B cell (primary cell): ENCODE results near the gene LDLRAD3. TPM values are rescaled to one million over a fixed set of nuclear protein-coding genes. Genes with fewer than 3 reads are reported as not detected.

Experiments used
- ATAC-seq: fragments of 200-7000 bp; cut with Tn5 transposase; one replicate; pipeline ENCODE4 v1.10.0; 2021; ENCODE audit warnings: low read depth, mild to moderate bottlenecking, moderate number of reproducible peaks, moderate library complexity
- CTCF ChIA-PET: fragments of 350-600 bp; sonication (Branson Sonifier 250); formaldehyde crosslinking; loops from one replicate; lab custom pipeline; 2021; ENCODE audit warnings: antibody characterized with exemption, inconsistent platforms; lab: Charles Lee
- POLR2A ChIA-PET: fragments of 350-600 bp; sonication (Branson Sonifier 250); formaldehyde crosslinking; loops from one replicate; lab custom pipeline; 2021; ENCODE audit warnings: antibody characterized with exemption; lab: Charles Lee
- DNase-seq: peaks from one replicate; pipeline ENCODE4 v3.0.0; 2013
- H2AFZ ChIP-seq: 2 replicates; pipeline ENCODE4 v1.6.1; 2012; ENCODE audit warnings: mild to moderate bottlenecking, low read depth, low read length; ENCODE audit not compliant: insufficient read depth, poor library complexity, severe bottlenecking
- H3K27ac ChIP-seq, 2 donors: 1 replicate in 1 of 2; 2 replicates in 1 of 2; pipeline ENCODE4 v1.5.1; 2012 to 2013; ENCODE audit warnings: low read length in 2 of 2, mild to moderate bottlenecking in 2 of 2, moderate library complexity in 1 of 2
- H3K27me3 ChIP-seq, 4 experiments: fragments of 200-600 bp in 1 of 4; sonication (generic) in 1 of 4; replicated peaks in 1 of 4; 1 replicate in 2 of 4; 2 replicates in 2 of 4; pipeline versions ENCODE4 v1.6.1 to v1.7.0; 2013 to 2016; ENCODE audit warnings: low read length in 3 of 4, mild to moderate bottlenecking in 2 of 4, mixed read lengths in 1 of 4, moderate library complexity in 1 of 4; ENCODE audit not compliant: insufficient read depth in 4 of 4, control insufficient read depth in 3 of 4; ENCODE audit errors: control extremely low read depth in 1 of 4
- H3K36me3 ChIP-seq, 2 experiments: replicated peaks in 1 of 2; 1 replicate in 1 of 2; 2 replicates in 1 of 2; pipeline versions ENCODE4 v1.6.1 to v1.7.1; 2013; ENCODE audit warnings: low read length in 1 of 2; ENCODE audit not compliant: insufficient read depth in 2 of 2, control insufficient read depth in 1 of 2; ENCODE audit errors: control extremely low read depth in 1 of 2, extremely low read depth in 1 of 2
- H3K4me1 ChIP-seq, 2 donors: fragments of 200-600 bp in 1 of 2; sonication (generic) in 1 of 2; 1 replicate in 1 of 2; 2 replicates in 1 of 2; pipeline versions ENCODE4 v1.5.1 to v1.6.1; 2013 to 2017; ENCODE audit warnings: low read length in 2 of 2; ENCODE audit not compliant: control insufficient read depth in 2 of 2, insufficient read depth in 2 of 2
- H3K4me2 ChIP-seq: replicated peaks from 2 replicates; pipeline ENCODE3; 2012; ENCODE audit warnings: mild to moderate bottlenecking, low read depth, low read length; ENCODE audit not compliant: poor library complexity, severe bottlenecking
- H3K4me3 ChIP-seq, 5 experiments: fragments of 200-600 bp in 1 of 5; sonication (generic) in 1 of 5; 1 replicate in 3 of 5; 2 replicates in 2 of 5; pipeline versions ENCODE4 v1.5.1 to v1.7.0; 2011 to 2016; ENCODE audit warnings: low read length in 4 of 5, mild to moderate bottlenecking in 4 of 5, low read depth in 2 of 5, control low read depth in 1 of 5, moderate library complexity in 1 of 5; ENCODE audit not compliant: insufficient read depth in 1 of 5; ENCODE audit errors: control extremely low read depth in 1 of 5, extremely low read depth in 1 of 5
- H3K79me2 ChIP-seq: fragments of 200-600 bp; sonication (generic); one replicate; pipeline ENCODE4 v1.6.0; 2016; ENCODE audit warnings: low read length; ENCODE audit not compliant: control insufficient read depth, insufficient read depth
- H3K9ac ChIP-seq: fragments of 200-600 bp; sonication (generic); 2 replicates; pipeline ENCODE4 v1.6.1; 2017; ENCODE audit warnings: mild to moderate bottlenecking, low read length, moderate library complexity
- H3K9me3 ChIP-seq, 3 donors: one replicate each; pipeline versions ENCODE4 v1.6.1 to v1.7.1; 2013; ENCODE audit warnings: low read length in 2 of 3; ENCODE audit not compliant: control insufficient read depth in 2 of 3, insufficient read depth in 1 of 3; ENCODE audit errors: control extremely low read depth in 1 of 3
- H4K20me1 ChIP-seq: 2 replicates; pipeline ENCODE4 v1.6.0; 2012; ENCODE audit warnings: mild to moderate bottlenecking, low read length; ENCODE audit not compliant: insufficient read depth, control insufficient read depth, poor library complexity, severe bottlenecking
- H3K27ac Mint-ChIP-seq: one replicate; pipeline ENCODE4 v1.8.0; 2021; ENCODE audit warnings: mixed read lengths
- H3K27me3 Mint-ChIP-seq: one replicate; pipeline ENCODE4 v1.8.0; 2021; ENCODE audit warnings: mixed read lengths
- H3K4me1 Mint-ChIP-seq: one replicate; pipeline ENCODE4 v1.8.0; 2021; ENCODE audit warnings: mixed read lengths
- H3K4me3 Mint-ChIP-seq: one replicate; pipeline ENCODE4 v1.8.0; 2021; ENCODE audit warnings: mixed read lengths
- H3K9me3 Mint-ChIP-seq: one replicate; pipeline ENCODE4 v1.8.0; 2022; ENCODE audit warnings: mixed read lengths; ENCODE audit not compliant: insufficient read depth
- CTCF ChIP-seq: fragments of 200-600 bp; IDR thresholded peaks from one replicate; pipeline ENCODE4 v1.8.0; 2022; ENCODE audit warnings: antibody characterized with exemption, mild to moderate bottlenecking
- EZH2 ChIP-seq: IDR thresholded peaks from 2 replicates; pipeline ENCODE4 v1.6.1; 2012; ENCODE audit warnings: borderline replicate concordance, low read depth, mild to moderate bottlenecking, moderate library complexity, low read length; ENCODE audit not compliant: insufficient read depth, poor library complexity, severe bottlenecking
- WGBS: methylation state at CpG from one replicate; pipeline ENCODE4 v1.1.5; 2013; ENCODE audit warnings: missing lambda C conversion rate; ENCODE audit not compliant: insufficient coverage; 5-methylcytosine and 5-hydroxymethylcytosine counted together
- intact Hi-C: fragments of 100-400 bp; cut with micrococcal nuclease; formaldehyde crosslinking; loops from one replicate; pipeline ENCODE4 v1.10.0; 2022
- polyA plus RNA-seq: library from polyadenylated mRNA; depleted of rRNA; stranded (reverse); fragments of >200 nt; gene quantifications from 2 replicates; pipeline ENCODE4 v1.2.3, GENCODE V29; 2012
- total RNA-seq, 2 donors: library from RNA; stranded (reverse); fragments of 120-200 nt in 1 of 2; gene quantifications; 1 replicate in 1 of 2; 2 replicates in 1 of 2; pipeline versions ENCODE4 v1.2.3 to v1.2.4, GENCODE V29; 2013 to 2022

The LDLRAD3 gene
- total and polyA plus RNA-seq, 2 donors (not counting 1 experiment from before 2014, with no cell fraction given): 0.01 TPM; not detected in 1

DNA sequence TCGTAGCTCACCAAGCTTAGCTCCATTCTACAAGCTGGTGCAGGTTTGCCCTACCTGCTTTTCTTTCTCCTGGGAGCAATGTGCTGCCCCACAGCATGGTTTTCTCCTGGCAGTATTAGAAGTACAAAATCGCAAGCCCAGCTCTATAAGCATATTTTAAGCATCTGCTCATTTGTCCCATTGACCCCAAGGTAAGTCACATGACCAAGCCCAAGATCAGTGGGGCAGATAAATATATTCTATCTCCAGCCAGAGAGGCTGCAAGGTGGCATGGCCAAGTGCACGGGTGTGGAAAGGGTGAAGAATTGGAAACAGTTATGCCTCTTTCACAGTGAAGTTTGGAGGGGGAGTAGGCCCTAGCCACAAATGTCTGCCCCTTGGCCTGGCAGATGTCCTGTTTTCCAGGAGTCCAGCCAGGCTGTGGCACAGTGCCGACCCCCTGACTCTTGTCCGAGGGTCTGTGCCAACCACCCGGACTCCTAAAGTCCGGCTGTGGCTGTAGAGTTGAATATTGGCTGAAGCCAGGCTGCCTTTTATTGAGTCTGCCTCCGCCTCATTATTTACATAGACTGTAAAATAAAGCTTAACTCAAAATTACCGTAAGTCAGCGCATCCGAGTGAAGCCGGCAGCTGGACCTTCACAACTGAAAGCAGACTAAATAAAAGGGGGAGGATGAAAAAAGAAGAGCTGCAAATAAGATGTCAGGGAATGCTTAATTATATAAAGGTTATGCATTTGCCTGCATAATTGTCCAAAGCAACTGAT lies 179.7 kb downstream of the LDLRAD3 start:
- Histone ChIP-seq H2AFZ (no peak overlapping the region), H3K79me2 (no peaks in the 10 kb centered on the region), H3K9me3 (no peaks in the 10 kb centered on the region), H3K4me3 (no peak overlapping the region), H4K20me1 (no peaks in the 10 kb centered on the region), H3K27me3 (peaks cover 0 to 2% (median 0%) of the 10 kb centered on the region in 4 experiments), H3K27ac (no peak overlapping the region), H3K36me3 (no peaks in the 10 kb centered on the region), H3K9ac (no peak overlapping the region), H3K4me2 (no peak overlapping the region), H3K4me1 (no peaks in the 10 kb centered on the region)
- Mint-ChIP-seq H3K27me3 (peaks cover 24% of the 10 kb centered on the region), H3K9me3 (no peaks in the 10 kb centered on the region), H3K4me3 (no peak overlapping the region), H3K27ac (no peak overlapping the region), H3K4me1 (no peaks in the 10 kb centered on the region)
- CTCF ChIA-PET: no interaction called here
- WGBS: 85% methylated on average over 6 of the region's 12 CpGs
- intact Hi-C loops: no loop called here
- no peak for ATAC-seq
- POLR2A ChIA-PET: no interaction called here
- DNase-seq: no peak
- TF ChIP-seq CTCF: no peak
- TF ChIP-seq EZH2: no peak

DNA sequence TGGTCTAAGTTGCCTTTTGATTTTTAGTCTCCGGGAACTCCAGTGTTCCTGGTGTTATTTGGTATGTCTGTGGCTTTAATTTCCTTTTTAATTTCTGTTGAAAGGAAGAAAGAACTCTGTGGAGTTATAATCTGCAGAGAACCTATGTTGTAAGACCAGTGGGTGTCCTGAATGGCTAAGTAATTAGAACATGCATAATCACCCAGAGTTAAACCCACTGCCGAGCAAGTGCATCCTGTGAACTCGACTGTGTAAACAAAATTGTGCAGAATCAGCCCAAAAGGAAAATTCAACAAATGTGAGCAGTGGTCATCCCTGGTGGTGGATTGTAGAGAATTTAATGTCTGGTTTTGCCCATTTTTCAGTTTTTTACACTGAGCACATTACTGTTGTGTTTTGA lies 182.8 kb downstream of the LDLRAD3 start:
- ATAC-seq (no peak), DNase-seq (no peak)
- intact Hi-C loops: no loop called here
- Histone ChIP-seq H3K9ac (no peak overlapping the region), H3K4me3 (no peak overlapping the region), H3K36me3 (no peaks in the 10 kb centered on the region), H2AFZ (no peak overlapping the region), H3K4me2 (no peak overlapping the region), H3K9me3 (no peaks in the 10 kb centered on the region), H4K20me1 (no peaks in the 10 kb centered on the region), H3K4me1 (no peaks in the 10 kb centered on the region), H3K79me2 (no peaks in the 10 kb centered on the region), H3K27ac (no peak overlapping the region), H3K27me3 (peaks cover 0 to 5% (median 0%) of the 10 kb centered on the region in 4 experiments)
- no peak for TF ChIP-seq CTCF
- TF ChIP-seq EZH2: no peak
- POLR2A ChIA-PET: no interaction called here
- H3K9me3 Mint-ChIP-seq: no peaks in the 10 kb centered on the region
- CTCF ChIA-PET: no interaction called here
- H3K27ac Mint-ChIP-seq: no peak overlapping the region
- 17% methylated on average over 1 of the region's 3 CpGs for WGBS
- H3K4me3 Mint-ChIP-seq: no peak overlapping the region
- peaks cover 32% of the 10 kb centered on the region for H3K27me3 Mint-ChIP-seq
- no peaks in the 10 kb centered on the region for H3K4me1 Mint-ChIP-seq
